SU-DHL-6 (cell line): ENCODE results near the gene MTARC1.

Experiments
- H2AFZ ChIP-seq: fragments of 200-600 bp; sonication (generic); 2 replicates; pipeline ENCODE4 v1.6.1; 2014; ENCODE audit warnings: low read depth, mild to moderate bottlenecking, moderate library complexity, mixed read lengths, antibody characterized with exemption, low read length; ENCODE audit not compliant: severe bottlenecking
- H3F3A ChIP-seq: fragments of 200-600 bp; shearing (Covaris generic); 2 replicates; pipeline ENCODE4 v1.6.0; 2016; ENCODE audit warnings: antibody characterized with exemption, mild to moderate bottlenecking; ENCODE audit not compliant: insufficient read depth
- H3K27ac ChIP-seq: fragments of 200-600 bp; sonication (generic); 2 replicates; pipeline ENCODE4 v1.5.1; 2016; ENCODE audit warnings: low read depth, mild to moderate bottlenecking, low read length, moderate library complexity, mixed read lengths
- H3K27me3 ChIP-seq: fragments of 200-600 bp; sonication (generic), shearing (Covaris generic); 2 replicates; pipeline ENCODE4 v1.6.0; 2014; ENCODE audit warnings: mild to moderate bottlenecking, low read length
- H3K36me3 ChIP-seq: fragments of 200-600 bp; sonication (generic); 2 replicates; pipeline ENCODE4 v1.6.1; 2014; ENCODE audit warnings: mild to moderate bottlenecking, low read length, mixed read lengths
- H3K4me2 ChIP-seq: fragments of 300-600, 200-600 bp; shearing (Covaris generic), sonication (generic); 2 replicates; pipeline ENCODE4 v1.6.0; 2014; ENCODE audit warnings: low read length, low read depth, mild to moderate bottlenecking; ENCODE audit not compliant: poor library complexity, severe bottlenecking
- H3K4me3 ChIP-seq: fragments of 200-600 bp; sonication (generic); 2 replicates; pipeline ENCODE4 v1.5.1; 2014; ENCODE audit warnings: antibody characterized with exemption, low read length, mild to moderate bottlenecking, mixed read lengths; ENCODE audit not compliant: insufficient read depth, poor library complexity, severe bottlenecking
- H3K79me2 ChIP-seq: fragments of 200-600 bp; sonication (generic); 2 replicates; pipeline ENCODE4 v1.6.1; 2014; ENCODE audit warnings: mild to moderate bottlenecking, low read length, moderate library complexity; ENCODE audit not compliant: insufficient read depth
- H3K9ac ChIP-seq: fragments of 200-600 bp; sonication (generic); 2 replicates; pipeline ENCODE4 v1.7.0; 2014; ENCODE audit warnings: mild to moderate bottlenecking, low read length
- H3K9me2 ChIP-seq: fragments of 200-600 bp; sonication (generic); replicated peaks from 2 replicates; pipeline ENCODE4 v1.6.1; 2014; ENCODE audit warnings: low read length; ENCODE audit not compliant: insufficient read depth
- H3K9me3 ChIP-seq: fragments of 200-600 bp; sonication (generic); 2 replicates; pipeline ENCODE4 v1.6.1; 2014; ENCODE audit warnings: low read length, mixed read lengths; ENCODE audit not compliant: insufficient read depth
- H4K20me1 ChIP-seq: fragments of 200-600 bp; sonication (generic); 2 replicates; pipeline ENCODE4 v1.6.1; 2014; ENCODE audit warnings: low read depth, mild to moderate bottlenecking, antibody characterized with exemption, low read length, moderate library complexity, mixed read lengths
- CTCF ChIP-seq: fragments of 200-600 bp; sonication (generic); IDR thresholded peaks from one replicate; pipeline ENCODE4 v1.5.1; 2017; ENCODE audit warnings: antibody characterized with exemption, mild to moderate bottlenecking, low read length, moderate library complexity; ENCODE audit not compliant: insufficient read depth, poor library complexity, severe bottlenecking
- EZH2phosphoT487 ChIP-seq: fragments of 200-600 bp; sonication (generic), shearing (Covaris generic); conservative IDR thresholded peaks from 2 replicates; pipeline ENCODE4 v1.6.1; 2018; ENCODE audit warnings: mild to moderate bottlenecking, antibody characterized with exemption, low read length, moderate library complexity, mixed read lengths

MTARC1 gene

GRCh38 chr1:220828950-220829586, 42.4 kb downstream of the MTARC1 start:
- Histone ChIP-seq H3K4me3 (no peak overlapping the region), H2AFZ (no peak overlapping the region), H3K79me2 (no peaks in the 10 kb centered on the region), H3K36me3 (no peaks in the 10 kb centered on the region), H3K4me2 (no peak overlapping the region), H3K9ac (no peak overlapping the region), H3K9me3 (no peaks in the 10 kb centered on the region), H3K27me3 (no peaks in the 10 kb centered on the region; the same call in 1 of the 2 replicates), H3F3A (no peaks in the 10 kb centered on the region), H3K9me2 (no peaks in the 10 kb centered on the region), H4K20me1 (no peaks in the 10 kb centered on the region), H3K27ac (no peak overlapping the region)
- no peak for TF ChIP-seq EZH2phosphoT487
- TF ChIP-seq CTCF: no peak

GRCh38 chr1:220833436-220833835, 46.7 kb downstream of the MTARC1 start:
- no peaks in the 10 kb centered on the region for H3K9me3 ChIP-seq
- H3K9me2 ChIP-seq: no peaks in the 10 kb centered on the region
- no peaks in the 10 kb centered on the region for H3K27me3 ChIP-seq
- H2AFZ ChIP-seq: no peak overlapping the region
- H3K79me2 ChIP-seq: no peaks in the 10 kb centered on the region
- H3K36me3 ChIP-seq: no peaks in the 10 kb centered on the region
- no peak overlapping the region for H3K4me3 ChIP-seq
- no peak overlapping the region for H3K4me2 ChIP-seq
- H4K20me1 ChIP-seq: no peaks in the 10 kb centered on the region
- H3F3A ChIP-seq: no peaks in the 10 kb centered on the region
- no peak overlapping the region for H3K27ac ChIP-seq
- TF ChIP-seq CTCF: no peak
- TF ChIP-seq EZH2phosphoT487: no peak
- H3K9ac ChIP-seq: no peak overlapping the region

GRCh38 chr1:220834155-220834870, 47.6 kb downstream of the MTARC1 start:
- Histone ChIP-seq H2AFZ (no peak overlapping the region), H3K27ac (no peak overlapping the region), H3K9me3 (no peaks in the 10 kb centered on the region), H3K79me2 (no peaks in the 10 kb centered on the region), H3F3A (no peaks in the 10 kb centered on the region), H3K9me2 (no peaks in the 10 kb centered on the region), H4K20me1 (no peaks in the 10 kb centered on the region), H3K4me2 (no peak overlapping the region), H3K36me3 (no peaks in the 10 kb centered on the region), H3K4me3 (no peak overlapping the region), H3K27me3 (no peaks in the 10 kb centered on the region), H3K9ac (no peak overlapping the region)
- no peak for TF ChIP-seq CTCF
- no peak for TF ChIP-seq EZH2phosphoT487
